ENCODE measurements around the gene ABCC1.

ABCC1 gene

GRCh38 chr16:16131659-16132058, 182.2 kb downstream of the ABCC1 start:
- ChIA-PET POLR2A (no interaction called here), CTCF (no interaction called here)
- TF ChIP-seq LEF1 (IDR thresholded peaks at IDR 0.05; ENCODE audit: borderline replicate concordance) (no peak), CTBP1 (IDR thresholded peaks at IDR 0.05; ENCODE audit: borderline replicate concordance) (no peak), L3MBTL2 (conservative IDR thresholded peaks at IDR 0.05) (no peak), FOXA1 (IDR thresholded peaks at IDR 0.05) (no peak), ZNF384 (IDR thresholded peaks at IDR 0.05) (no peak)
- no peak for DNase-seq (ENCODE audit: extremely low spot score)

GRCh38 chr16:16133943-16134604, 184.7 kb downstream of the ABCC1 start:
- DNase-seq (ENCODE audit: extremely low spot score): no peak
- ChIA-PET POLR2A (no interaction called here), CTCF (no interaction called here)
- TF ChIP-seq FOXA1 (IDR thresholded peaks at IDR 0.05) (no peak), SP1 (IDR thresholded peaks at IDR 0.05) (no peak), FOXK2 (IDR thresholded peaks at IDR 0.05) (no peak)

- ChIA-PET POLR2A (no interaction called here), CTCF (no interaction called here)
- DNase-seq (ENCODE audit: extremely low spot score): no peak
Observed at GRCh38 chr16:16136588-16136987, 187.2 kb downstream of the ABCC1 start.

GRCh38 chr16:16137110-16137509, 187.7 kb downstream of the ABCC1 start:
- TF ChIP-seq HDGF (IDR thresholded peaks at IDR 0.05; ENCODE audit: borderline replicate concordance): no peak
- TF ChIP-seq LEF1 (IDR thresholded peaks at IDR 0.05; ENCODE audit: borderline replicate concordance): no peak
- no peak for TF ChIP-seq SUZ12 (IDR thresholded peaks at IDR 0.05)
- no peak for TF ChIP-seq CTBP1 (IDR thresholded peaks at IDR 0.05; ENCODE audit: borderline replicate concordance)
- TF ChIP-seq TARDBP (IDR thresholded peaks at IDR 0.05): no peak

More at GRCh38 chr16:16136588-16136987, 187.2 kb downstream of the ABCC1 start:
- TF ChIP-seq TARDBP (IDR thresholded peaks at IDR 0.05): no peak
- TF ChIP-seq PKNOX1 (IDR thresholded peaks at IDR 0.05): no peak
- TF ChIP-seq SUZ12 (IDR thresholded peaks at IDR 0.05): no peak
- TF ChIP-seq CTBP1 (IDR thresholded peaks at IDR 0.05; ENCODE audit: borderline replicate concordance): no peak
- no peak for TF ChIP-seq FOXA1 (IDR thresholded peaks at IDR 0.05)
- TF ChIP-seq L3MBTL2 (conservative IDR thresholded peaks at IDR 0.05): no peak
- no peak for TF ChIP-seq LEF1 (IDR thresholded peaks at IDR 0.05; ENCODE audit: borderline replicate concordance)
- TF ChIP-seq SP1 (IDR thresholded peaks at IDR 0.05): no peak
- TF ChIP-seq ARNT (IDR thresholded peaks at IDR 0.05): no peak
- no peak for TF ChIP-seq NFRKB (IDR thresholded peaks at IDR 0.05)
- TF ChIP-seq HDGF (IDR thresholded peaks at IDR 0.05; ENCODE audit: borderline replicate concordance): no peak
- TF ChIP-seq FOXM1 (IDR thresholded peaks at IDR 0.05; ENCODE audit: borderline replicate concordance): no peak
- TF ChIP-seq ZNF384 (IDR thresholded peaks at IDR 0.05): no peak
- no peak for TF ChIP-seq BHLHE40 (IDR thresholded peaks at IDR 0.05; ENCODE audit: borderline replicate concordance)

GRCh38 chr16:16138034-16138635, 188.7 kb downstream of the ABCC1 start:
- CTCF ChIA-PET: no interaction called here
- no peak for DNase-seq (ENCODE audit: extremely low spot score)
- TF ChIP-seq TARDBP (IDR thresholded peaks at IDR 0.05) (no peak), SP1 (IDR thresholded peaks at IDR 0.05) (no peak), ZNF384 (IDR thresholded peaks at IDR 0.05) (no peak), FOXA1 (IDR thresholded peaks at IDR 0.05) (no peak), FOXM1 (IDR thresholded peaks at IDR 0.05; ENCODE audit: borderline replicate concordance) (no peak), L3MBTL2 (conservative IDR thresholded peaks at IDR 0.05) (no peak)
- POLR2A ChIA-PET: no interaction called here

More at GRCh38 chr16:16137110-16137509, 187.7 kb downstream of the ABCC1 start:
- POLR2A ChIA-PET: no interaction called here
- CTCF ChIA-PET: no interaction called here
- DNase-seq (ENCODE audit: extremely low spot score): no peak

- CTCF ChIA-PET: no interaction called here
- TF ChIP-seq SP1 (IDR thresholded peaks at IDR 0.05) (no peak), FOXM1 (IDR thresholded peaks at IDR 0.05; ENCODE audit: borderline replicate concordance) (no peak), NFRKB (IDR thresholded peaks at IDR 0.05) (no peak), BHLHE40 (IDR thresholded peaks at IDR 0.05; ENCODE audit: borderline replicate concordance) (no peak), LEF1 (IDR thresholded peaks at IDR 0.05; ENCODE audit: borderline replicate concordance) (no peak), TARDBP (IDR thresholded peaks at IDR 0.05) (no peak), PKNOX1 (IDR thresholded peaks at IDR 0.05) (no peak), FOXA1 (IDR thresholded peaks at IDR 0.05) (no peak), CTBP1 (IDR thresholded peaks at IDR 0.05; ENCODE audit: borderline replicate concordance) (no peak), L3MBTL2 (conservative IDR thresholded peaks at IDR 0.05) (no peak), ELF4 (IDR thresholded peaks at IDR 0.05) (no peak), SUZ12 (IDR thresholded peaks at IDR 0.05) (no peak)
- POLR2A ChIA-PET: no interaction called here
- no peak for DNase-seq (ENCODE audit: extremely low spot score)
Observed at GRCh38 chr16:16139061-16139460, 189.6 kb downstream of the ABCC1 start.

- POLR2A ChIA-PET: interaction anchor here (0.6 kb wide), 1 partner anchor 371 kb away, joined by 3 read pairs; no protein-coding TSS in a partner anchor
Observed at GRCh38 chr16:16139806-16140205, 190.4 kb downstream of the ABCC1 start.

More at GRCh38 chr16:16139806-16140205, 190.4 kb downstream of the ABCC1 start:
- no peak for DNase-seq (ENCODE audit: extremely low spot score)
- CTCF ChIA-PET: no interaction called here
- TF ChIP-seq FOXA1 (IDR thresholded peaks at IDR 0.05): no peak
- TF ChIP-seq ZNF384 (IDR thresholded peaks at IDR 0.05): no peak
- no peak for TF ChIP-seq FOXK2 (IDR thresholded peaks at IDR 0.05)
- no peak for TF ChIP-seq L3MBTL2 (conservative IDR thresholded peaks at IDR 0.05)
- no peak for TF ChIP-seq SP1 (IDR thresholded peaks at IDR 0.05)
- no peak for TF ChIP-seq TARDBP (IDR thresholded peaks at IDR 0.05)
- no peak for TF ChIP-seq ELF4 (IDR thresholded peaks at IDR 0.05)
- no peak for TF ChIP-seq LEF1 (IDR thresholded peaks at IDR 0.05; ENCODE audit: borderline replicate concordance)

Measured in HEK293T (cell line).